Kidney epithelial cell (primary cell): ENCODE results near the gene FAM237B. TPM values are rescaled to one million over a fixed set of nuclear protein-coding genes. Genes with fewer than 3 reads are reported as not detected.

Experiments
- DNase-seq: peaks from one replicate; pipeline ENCODE4 v3.0.0-alpha.2; 2010; ENCODE audit warnings: low read depth
- H3K27me3 ChIP-seq: 2 replicates; pipeline ENCODE4 v1.6.0; 2011; ENCODE audit warnings: low read length; ENCODE audit not compliant: control insufficient read depth, insufficient read depth
- H3K36me3 ChIP-seq: 2 replicates; pipeline ENCODE4 v1.5.1; 2011; ENCODE audit warnings: low read length; ENCODE audit not compliant: control insufficient read depth, insufficient read depth
- H3K4me3 ChIP-seq: 2 replicates; pipeline ENCODE4 v1.5.1; 2011; ENCODE audit warnings: low read depth, mild to moderate bottlenecking, control low read depth, low read length
- total RNA-seq: library from RNA; depleted of rRNA; stranded (reverse); fragments of >200 nt; gene quantifications from 2 replicates; pipeline ENCODE4 v1.2.3, GENCODE V29; 2015
- TF ChIP-seq, protein P1 (sequence below): IDR thresholded peaks from 2 replicates; pipeline ENCODE4 v1.5.1; 2011; ENCODE audit warnings: mild to moderate bottlenecking, moderate library complexity, low read length, control low read depth, inconsistent platforms; ENCODE audit not compliant: insufficient read depth, poor library complexity, severe bottlenecking

Gene FAM237B
- total RNA-seq, 1 donor from 2014 or later: not detected

DNA sequence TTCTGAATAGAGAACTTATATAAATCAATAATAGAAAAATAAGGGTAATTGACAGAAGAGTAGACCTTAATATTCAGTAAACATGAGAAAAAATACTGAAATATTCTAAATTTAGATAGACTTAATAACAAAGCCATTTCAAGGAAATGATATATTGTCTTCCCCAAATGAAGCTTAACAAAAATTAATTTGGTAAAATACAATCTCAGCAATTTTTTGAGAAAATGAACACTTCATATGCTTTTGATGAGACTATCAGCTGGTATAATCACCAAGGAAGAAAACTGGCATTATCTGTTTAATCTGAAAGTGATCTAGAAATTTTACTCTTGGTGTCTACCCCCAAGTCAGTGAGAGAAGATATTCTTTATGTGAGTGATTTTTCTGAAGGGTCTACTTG, 1.7 kb upstream of the FAM237B start:
- Histone ChIP-seq H3K4me3 (no peak overlapping the region), H3K36me3 (no peaks in the 10 kb centered on the region), H3K27me3 (peaks cover 21% of the 10 kb centered on the region)
- TF ChIP-seq, protein P1, sequence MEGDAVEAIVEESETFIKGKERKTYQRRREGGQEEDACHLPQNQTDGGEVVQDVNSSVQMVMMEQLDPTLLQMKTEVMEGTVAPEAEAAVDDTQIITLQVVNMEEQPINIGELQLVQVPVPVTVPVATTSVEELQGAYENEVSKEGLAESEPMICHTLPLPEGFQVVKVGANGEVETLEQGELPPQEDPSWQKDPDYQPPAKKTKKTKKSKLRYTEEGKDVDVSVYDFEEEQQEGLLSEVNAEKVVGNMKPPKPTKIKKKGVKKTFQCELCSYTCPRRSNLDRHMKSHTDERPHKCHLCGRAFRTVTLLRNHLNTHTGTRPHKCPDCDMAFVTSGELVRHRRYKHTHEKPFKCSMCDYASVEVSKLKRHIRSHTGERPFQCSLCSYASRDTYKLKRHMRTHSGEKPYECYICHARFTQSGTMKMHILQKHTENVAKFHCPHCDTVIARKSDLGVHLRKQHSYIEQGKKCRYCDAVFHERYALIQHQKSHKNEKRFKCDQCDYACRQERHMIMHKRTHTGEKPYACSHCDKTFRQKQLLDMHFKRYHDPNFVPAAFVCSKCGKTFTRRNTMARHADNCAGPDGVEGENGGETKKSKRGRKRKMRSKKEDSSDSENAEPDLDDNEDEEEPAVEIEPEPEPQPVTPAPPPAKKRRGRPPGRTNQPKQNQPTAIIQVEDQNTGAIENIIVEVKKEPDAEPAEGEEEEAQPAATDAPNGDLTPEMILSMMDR: no peak
- no peak for DNase-seq

DNA sequence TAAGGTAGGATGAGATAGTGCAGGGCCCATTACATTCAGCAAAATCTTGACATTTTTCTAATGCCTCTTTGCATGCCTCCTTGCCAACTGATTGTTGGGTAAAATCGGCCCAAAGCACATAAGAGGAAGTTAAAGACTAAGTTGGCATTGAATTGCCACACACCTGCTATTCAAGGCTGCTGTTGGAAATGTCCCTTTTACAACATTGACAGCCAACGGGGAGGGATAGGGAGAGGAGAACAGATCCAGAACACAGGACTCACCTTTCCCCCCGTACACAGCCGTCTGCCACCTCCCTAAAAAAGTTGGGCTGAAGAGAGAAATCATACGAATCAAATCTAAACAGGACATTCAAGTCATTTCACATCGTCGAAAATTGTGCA, 695 bp downstream of the FAM237B start:
- Histone ChIP-seq H3K4me3 (peak overlapping the region; percentile 34), H3K27me3 (peaks cover 21% of the 10 kb centered on the region)
- TF ChIP-seq, protein P1: no peak

DNA sequence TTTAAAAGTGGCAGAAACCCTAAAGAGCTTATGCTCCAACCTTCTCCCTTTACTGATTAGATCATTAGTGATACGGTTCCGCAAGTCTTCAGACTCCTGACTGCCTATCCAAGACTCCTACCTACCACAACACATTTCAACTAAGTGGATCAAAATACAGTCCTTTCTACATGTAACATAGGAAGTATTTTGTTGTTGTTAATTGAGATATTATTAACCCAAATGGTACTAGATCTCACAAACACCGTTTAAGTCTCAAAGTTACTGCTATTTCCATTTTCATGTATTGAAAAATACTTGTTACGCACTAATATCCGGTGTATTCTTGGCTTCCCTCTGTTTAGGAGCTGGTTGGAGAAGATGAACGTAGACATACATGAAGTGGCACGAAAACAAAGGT, 1.1 kb downstream of the FAM237B start:
- H3K27me3 ChIP-seq: peaks cover 21% of the 10 kb centered on the region
- no peak for DNase-seq
- H3K36me3 ChIP-seq: no peaks in the 10 kb centered on the region
- no peak overlapping the region for H3K4me3 ChIP-seq
- TF ChIP-seq, protein P1: no peak

More for the DNA sequence above, 695 bp downstream of the FAM237B start:
- H3K36me3 ChIP-seq: no peaks in the 10 kb centered on the region
- DNase-seq: no peak

DNA sequence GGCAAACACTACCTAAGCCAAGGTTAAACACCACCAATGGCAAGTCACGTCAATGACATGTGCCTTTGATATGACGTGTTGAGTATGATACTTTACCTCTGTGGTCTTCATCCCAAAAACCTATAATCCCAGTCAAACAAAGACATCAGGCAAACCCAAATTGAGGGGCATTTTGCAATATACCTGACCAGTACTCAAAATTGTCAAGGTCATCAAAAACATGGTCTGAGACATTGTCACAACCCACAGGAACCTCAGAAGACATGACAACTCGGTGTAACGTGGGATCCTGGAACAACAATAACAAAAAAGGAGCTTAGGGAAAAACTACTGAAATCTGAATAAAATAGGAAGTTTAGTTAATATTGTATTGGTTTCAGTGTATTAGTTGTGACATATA, 7.2 kb downstream of the FAM237B start:
- no peaks in the 10 kb centered on the region for H3K36me3 ChIP-seq
- no peak for DNase-seq
- H3K4me3 ChIP-seq: no peak overlapping the region
- no peaks in the 10 kb centered on the region for H3K27me3 ChIP-seq
- TF ChIP-seq, protein P1: no peak

DNA sequence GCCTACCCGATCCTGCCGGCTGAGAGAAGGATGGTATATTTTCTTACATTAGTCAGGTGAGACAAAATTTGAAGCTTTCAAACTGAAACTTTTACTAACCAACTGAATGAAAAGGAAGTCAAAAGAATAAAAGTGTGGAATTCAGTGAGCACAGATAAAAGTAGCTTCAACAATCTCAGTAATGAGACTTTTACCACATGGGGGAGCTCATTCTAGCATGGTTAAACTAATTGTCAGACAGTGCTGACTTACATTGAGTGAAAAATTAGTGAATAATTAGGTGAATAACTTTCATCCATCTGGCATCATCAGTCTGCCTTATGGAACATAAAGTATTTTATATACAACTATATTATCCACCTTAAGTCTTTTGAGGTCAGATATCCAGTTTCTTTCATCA, 8.4 kb downstream of the FAM237B start:
- DNase-seq: no peak
- no peak overlapping the region for H3K4me3 ChIP-seq
- TF ChIP-seq, protein P1: peak; percentile 22
- H3K36me3 ChIP-seq: no peaks in the 10 kb centered on the region
- no peaks in the 10 kb centered on the region for H3K27me3 ChIP-seq

DNA sequence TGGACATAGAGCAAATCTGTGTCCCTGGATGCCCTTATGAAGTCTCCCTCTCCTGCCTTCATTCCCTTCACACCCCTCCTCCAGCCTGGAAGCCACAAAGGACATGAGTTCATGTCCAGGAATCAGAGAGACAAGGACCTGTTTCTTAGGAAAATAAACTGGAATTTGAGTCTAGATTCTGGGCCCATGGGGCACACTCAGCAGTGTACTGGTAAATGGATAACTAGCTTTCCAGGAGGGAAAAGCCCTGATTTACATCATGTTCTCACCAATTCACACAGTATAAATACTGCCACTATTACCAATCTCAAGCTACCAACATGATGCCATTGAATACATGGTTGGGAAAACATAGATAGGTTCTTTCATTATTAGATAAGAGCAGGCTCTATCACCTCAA, 9.9 kb downstream of the FAM237B start:
- Histone ChIP-seq H3K4me3 (no peak overlapping the region), H3K27me3 (no peaks in the 10 kb centered on the region), H3K36me3 (no peaks in the 10 kb centered on the region)
- TF ChIP-seq, protein P1: no peak
- peak; percentile 29 for DNase-seq
